IMR-90 (cell line): ENCODE data around the gene SFT2D3. TPM values are rescaled to one million over a fixed set of nuclear protein-coding genes. Genes with fewer than 3 reads are reported as not detected.
A peak's percentile ranks its signal among the peaks of the same experiment; 100 is the strongest.

ENCODE experiments used
- ATAC-seq: fragments of 200-7000 bp; cut with Tn5 transposase; 2 replicates; pipeline ENCODE4 v1.9.1; 2020; ENCODE audit warnings: low read depth, mild to moderate bottlenecking, moderate library complexity
- BruUV-seq: library from RNA; stranded (reverse); fragments of 400-500 nt; replicated peaks from 2 replicates; lab custom pipeline; 2021; lab: Mats Ljungman, UMichigan
- CTCF ChIA-PET: fragments of 300-600 bp; formaldehyde crosslinking; extraction: SDS; loops from one replicate; lab custom pipeline; 2021; ENCODE audit warnings: antibody characterized with exemption; lab: Yijun Ruan, JAX
- POLR2A ChIA-PET: fragments of 300-600 bp; sonication (Branson Sonifier 250); formaldehyde crosslinking; loops from one replicate; lab custom pipeline; 2022; ENCODE audit warnings: antibody characterized with exemption; ENCODE audit not compliant: unreplicated experiment; lab: Charles Lee
- DNase-seq: peaks from one replicate; pipeline ENCODE4 v3.0.0; 2013
- H2AFZ ChIP-seq: replicated peaks from 2 replicates; pipeline ENCODE3; 2013; ENCODE audit warnings: low read length, mild to moderate bottlenecking; ENCODE audit not compliant: poor library complexity
- H2AK5ac ChIP-seq: 2 replicates; pipeline ENCODE4 v1.6.1; 2013; ENCODE audit warnings: low read depth, low read length, inconsistent platforms
- H2AK9ac ChIP-seq: replicated peaks from 2 replicates; pipeline ENCODE3; 2013; ENCODE audit warnings: mild to moderate bottlenecking, low read depth, low read length, moderate library complexity; ENCODE audit not compliant: poor library complexity
- H2BK120ac ChIP-seq: 2 replicates; pipeline ENCODE4 v1.6.1; 2013; ENCODE audit warnings: low read depth, low read length, inconsistent platforms
- H2BK15ac ChIP-seq: 3 replicates; pipeline ENCODE4 v1.6.1; 2013; ENCODE audit warnings: low read depth, low read length, inconsistent platforms
- H2BK20ac ChIP-seq: 2 replicates; pipeline ENCODE4 v1.6.1; 2013; ENCODE audit warnings: low read depth, mild to moderate bottlenecking, inconsistent platforms, low read length, moderate library complexity
- H2BK5ac ChIP-seq: 2 replicates; pipeline ENCODE4 v1.6.1; 2013; ENCODE audit warnings: mild to moderate bottlenecking, low read depth, low read length, inconsistent platforms; ENCODE audit not compliant: poor library complexity, severe bottlenecking
- H3K14ac ChIP-seq: replicated peaks from 2 replicates; pipeline ENCODE4 v1.6.1; 2013; ENCODE audit warnings: low read depth, low read length, inconsistent platforms
- H3K18ac ChIP-seq: 2 replicates; pipeline ENCODE4 v1.6.1; 2013; ENCODE audit warnings: low read depth, low read length, control low read depth
- H3K23ac ChIP-seq: 2 replicates; pipeline ENCODE4 v1.6.1; 2013; ENCODE audit warnings: low read depth, low read length, inconsistent platforms
- H3K27ac ChIP-seq: 2 replicates; pipeline ENCODE4 v1.5.1; 2013; ENCODE audit warnings: mild to moderate bottlenecking, control low read depth, low read length; ENCODE audit not compliant: insufficient read depth
- H3K27me3 ChIP-seq: 2 replicates; pipeline ENCODE4 v1.6.1; 2013; ENCODE audit warnings: low read length; ENCODE audit not compliant: control insufficient read depth, insufficient read depth
- H3K36me3 ChIP-seq: 2 replicates; pipeline ENCODE4 v1.6.1; 2013; ENCODE audit warnings: low read length, mixed read lengths; ENCODE audit not compliant: control insufficient read depth, insufficient read depth
- H3K4ac ChIP-seq: 2 replicates; pipeline ENCODE4 v1.6.1; 2013; ENCODE audit warnings: low read depth, low read length, inconsistent platforms
- H3K4me1 ChIP-seq: 2 replicates; pipeline ENCODE4 v1.6.1; 2013; ENCODE audit warnings: low read length, mixed read lengths; ENCODE audit not compliant: control insufficient read depth, insufficient read depth
- H3K4me2 ChIP-seq: 2 replicates; pipeline ENCODE4 v1.6.1; 2013; ENCODE audit warnings: low read depth, mild to moderate bottlenecking, control low read depth, low read length, moderate library complexity
- H3K4me3 ChIP-seq: 2 replicates; pipeline ENCODE4 v1.5.1; 2013; ENCODE audit warnings: low read depth, mild to moderate bottlenecking, control low read depth, low read length, moderate library complexity; ENCODE audit not compliant: insufficient read depth
- H3K56ac ChIP-seq: 2 replicates; pipeline ENCODE4 v1.6.1; 2013; ENCODE audit warnings: low read length, inconsistent platforms; ENCODE audit not compliant: insufficient read depth; ENCODE audit errors: extremely low read depth
- H3K79me1 ChIP-seq, 2 experiments: 2 replicates each; pipeline ENCODE4 v1.6.1; 2013; ENCODE audit warnings: low read length in 2 of 2, inconsistent platforms in 1 of 2, low read depth in 1 of 2
- H3K9ac ChIP-seq: 2 replicates; pipeline ENCODE4 v1.6.1; 2013; ENCODE audit warnings: low read depth, low read length, control low read depth
- H3K9me1 ChIP-seq: 2 replicates; pipeline ENCODE4 v1.6.1; 2013; ENCODE audit warnings: low read length, inconsistent platforms; ENCODE audit not compliant: insufficient read depth
- H3K9me3 ChIP-seq: 2 replicates; pipeline ENCODE4 v1.6.1; 2013; ENCODE audit warnings: low read length; ENCODE audit not compliant: control insufficient read depth, insufficient read depth
- H4K20me1 ChIP-seq: 2 replicates; pipeline ENCODE4 v1.6.1; 2013; ENCODE audit warnings: low read length, inconsistent platforms; ENCODE audit not compliant: insufficient read depth
- H4K5ac ChIP-seq: 2 replicates; pipeline ENCODE4 v1.6.1; 2013; ENCODE audit warnings: mild to moderate bottlenecking, low read depth, low read length, control low read depth
- H4K8ac ChIP-seq, 2 experiments: 2 replicates each; pipeline ENCODE4 v1.6.1; 2013; ENCODE audit warnings: low read depth in 2 of 2, low read length in 2 of 2, control low read depth in 1 of 2, inconsistent platforms in 1 of 2
- H4K91ac ChIP-seq: 2 replicates; pipeline ENCODE4 v1.6.1; 2013; ENCODE audit warnings: low read depth, low read length, inconsistent platforms; ENCODE audit not compliant: insufficient read depth
- BHLHE40 ChIP-seq: fragments of 150-350 bp; IDR thresholded peaks from 2 replicates; pipeline ENCODE4 v1.6.1; 2016; ENCODE audit warnings: mild to moderate bottlenecking, low read depth, low read length
- CEBPB ChIP-seq: IDR thresholded peaks from 2 replicates; pipeline ENCODE4 v1.6.1; 2012; ENCODE audit warnings: low read depth, low read length, improper control_type of control experiment
- CHD1 ChIP-seq: IDR thresholded peaks from 2 replicates; pipeline ENCODE4 v1.6.1; 2012; ENCODE audit warnings: low read depth, low read length, improper control_type of control experiment
- FOS ChIP-seq: fragments of 150-350 bp; IDR thresholded peaks from 2 replicates; pipeline ENCODE4 v1.6.1; 2016; ENCODE audit warnings: low read depth, low read length
- MAFK ChIP-seq: IDR thresholded peaks from 2 replicates; pipeline ENCODE4 v1.6.1; 2012; ENCODE audit warnings: low read depth, low read length, improper control_type of control experiment
- MAZ ChIP-seq: IDR thresholded peaks from 2 replicates; pipeline ENCODE4 v1.6.1; 2012; ENCODE audit warnings: low read depth, mild to moderate bottlenecking, low read length, improper control_type of control experiment, moderate library complexity, borderline replicate concordance
- MXI1 ChIP-seq: IDR thresholded peaks from 2 replicates; pipeline ENCODE4 v1.6.1; 2012; ENCODE audit warnings: low read depth, mild to moderate bottlenecking, low read length, moderate library complexity, borderline replicate concordance
- NFE2L2 ChIP-seq: fragments of 150-350 bp; IDR thresholded peaks from 2 replicates; pipeline ENCODE4 v1.6.1; 2016; ENCODE audit warnings: low read depth, mild to moderate bottlenecking, low read length
- POLR2A ChIP-seq: IDR thresholded peaks from 2 replicates; pipeline ENCODE4 v1.6.1; 2012; ENCODE audit warnings: mild to moderate bottlenecking, low read depth, low read length
- RAD21 ChIP-seq: IDR thresholded peaks from 2 replicates; pipeline ENCODE4 v1.6.1; 2012; ENCODE audit warnings: low read length, improper control_type of control experiment
- RCOR1 ChIP-seq: IDR thresholded peaks from 2 replicates; pipeline ENCODE4 v1.6.1; 2012; ENCODE audit warnings: mild to moderate bottlenecking, low read length, improper control_type of control experiment; ENCODE audit not compliant: insufficient replicate concordance
- RFX5 ChIP-seq: IDR thresholded peaks from 2 replicates; pipeline ENCODE4 v1.8.0; 2012; ENCODE audit warnings: low read depth, mild to moderate bottlenecking, low read length, moderate library complexity
- SMC3 ChIP-seq: fragments of 150-350 bp; IDR thresholded peaks from 2 replicates; pipeline ENCODE4 v1.6.1; 2016; ENCODE audit warnings: low read depth, mild to moderate bottlenecking, antibody characterized with exemption, low read length, moderate library complexity
- WGBS, 2 experiments: methylation state at CpG; one replicate each; pipeline versions ENCODE4 v1.1.5 to v1.1.7; 2013; ENCODE audit warnings: missing lambda C conversion rate in 2 of 2; ENCODE audit not compliant: insufficient read length in 1 of 2; ENCODE audit errors: extremely low coverage in 2 of 2; 5-methylcytosine and 5-hydroxymethylcytosine counted together
- dilution Hi-C: fragments of 300-500 bp; cut with HindIII; formaldehyde crosslinking; loops from one replicate; pipeline ENCODE4 v1.14.3; 2018; ENCODE audit warnings: low sequenced_read_pairs; ENCODE audit not compliant: unreplicated experiment
- in situ Hi-C: fragments of 300-500 bp; cut with MboI; formaldehyde crosslinking; loops from 3 replicates; pipeline ENCODE4 v1.14.3; 2019; ENCODE audit warnings: low sequenced_read_pairs, inconsistent platforms, mixed read lengths
- intact Hi-C: fragments of 100-400 bp; cut with micrococcal nuclease; formaldehyde crosslinking; loops from 2 replicates; pipeline ENCODE4 v1.10.0; 2022
- polyA plus RNA-seq, 3 experiments: library from polyadenylated mRNA; depleted of rRNA; stranded (reverse); fragments of >200 nt; gene quantifications; 2 replicates each; pipeline ENCODE4 v1.2.3, GENCODE V29; 2012; ENCODE audit warnings: low replicate concordance in 1 of 3
- total RNA-seq: library from RNA; depleted of rRNA; stranded (reverse); fragments of >200 nt; gene quantifications from 2 replicates; pipeline ENCODE4 v1.2.3, GENCODE V29; 2012
- TF ChIP-seq, protein P1 (sequence below): fragments of 150-350 bp; IDR thresholded peaks from 2 replicates; pipeline ENCODE4 v1.6.1; 2017; ENCODE audit warnings: mild to moderate bottlenecking, antibody characterized with exemption, low read length, low read depth
- TF ChIP-seq, protein P2 (sequence below): fragments of 150-350 bp; IDR thresholded peaks from 2 replicates; pipeline ENCODE4 v1.6.1; 2016; ENCODE audit warnings: low read depth, mild to moderate bottlenecking, low read length, moderate library complexity, borderline replicate concordance
- TF ChIP-seq, protein P3 (sequence below): conservative IDR thresholded peaks from 2 replicates; pipeline ENCODE4 v1.5.1; 2012; ENCODE audit warnings: mild to moderate bottlenecking, low read depth, low read length, improper control_type of control experiment

SFT2D3 gene
- total and polyA plus RNA-seq, 2 of the 4 experiments (the other 2 are of a cell fraction) = 2.5 to 3.1 TPM

DNA sequence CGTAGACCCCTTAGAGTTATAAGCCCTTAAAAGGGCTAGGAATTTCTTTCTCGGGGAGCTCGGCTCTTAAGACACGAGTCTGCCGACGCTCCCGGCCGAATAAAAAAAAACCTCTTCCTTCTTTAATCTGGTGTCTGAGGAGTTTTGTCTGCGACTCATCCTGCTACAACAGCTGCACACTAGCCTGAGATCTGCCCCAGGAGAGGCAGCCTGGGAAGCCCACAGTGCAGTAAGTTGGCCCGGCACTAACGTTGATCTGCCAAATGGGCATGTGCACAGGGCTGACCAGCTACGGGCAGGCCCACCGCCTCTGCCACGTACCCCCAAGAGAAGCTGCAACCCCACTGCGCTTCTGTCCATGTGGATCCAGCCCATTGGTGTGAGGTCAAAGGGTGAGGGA is 17.5 kb upstream of the SFT2D3 start:
- in situ Hi-C loops = no loop called here
- Histone ChIP-seq H3K4me1 (peaks cover 4% of the 10 kb centered on the region), H2AK5ac (peak overlapping the region; percentile 54; the same call in 1 of the 2 replicates), H2BK120ac (no peak overlapping the region), H3K36me3 (no peaks in the 10 kb centered on the region), H3K14ac (no peak overlapping the region), H3K9me3 (peaks cover 1% of the 10 kb centered on the region; the same call in 1 of the 2 replicates), H4K8ac (peak overlapping the region in 1 of 2 experiments; percentile 19; a peak in 1 of 4 replicates), H4K5ac (peak overlapping the region; percentile 4; the same call in 1 of the 2 replicates), H2AFZ (peak overlapping the region; percentile 86), H3K23ac (no peak overlapping the region), H3K56ac (no peak overlapping the region), H3K4me2 (no peak overlapping the region; the same call in 1 of the 2 replicates), H3K4me3 (no peak overlapping the region), H2BK5ac (no peak overlapping the region), H3K18ac (peak overlapping the region; percentile 2; the same call in 1 of the 2 replicates), H3K9me1 (peaks cover 5% of the 10 kb centered on the region; the same call in 1 of the 2 replicates), H3K27me3 (peaks cover 5% of the 10 kb centered on the region; the same call in 1 of the 2 replicates), H2AK9ac (peak overlapping the region; percentile 44), H3K4ac (peak overlapping the region; percentile 32; the same call in 1 of the 2 replicates), H2BK15ac (peak overlapping the region; percentile 38; the same call in 1 of the 3 replicates), H4K91ac (peak overlapping the region; percentile 33; the same call in 1 of the 2 replicates), H3K9ac (no peak overlapping the region), H3K79me1 (no peaks in the 10 kb centered on the region), H3K27ac (peak overlapping the region; percentile 31; the same call in 1 of the 2 replicates), H2BK20ac (no peak overlapping the region), H4K20me1 (no peaks in the 10 kb centered on the region)
- no TSS peak for BruUV-seq
- dilution Hi-C loops = no loop called here
- TF ChIP-seq SMC3 (no peak), MXI1 (no peak), FOS (no peak), MAZ (no peak), RCOR1 (no peak), CEBPB (no peak), RFX5 (no peak), NFE2L2 (no peak), MAFK (no peak), BHLHE40 (no peak), POLR2A (no peak), RAD21 (no peak), CHD1 (no peak)
- TF ChIP-seq, protein P1, sequence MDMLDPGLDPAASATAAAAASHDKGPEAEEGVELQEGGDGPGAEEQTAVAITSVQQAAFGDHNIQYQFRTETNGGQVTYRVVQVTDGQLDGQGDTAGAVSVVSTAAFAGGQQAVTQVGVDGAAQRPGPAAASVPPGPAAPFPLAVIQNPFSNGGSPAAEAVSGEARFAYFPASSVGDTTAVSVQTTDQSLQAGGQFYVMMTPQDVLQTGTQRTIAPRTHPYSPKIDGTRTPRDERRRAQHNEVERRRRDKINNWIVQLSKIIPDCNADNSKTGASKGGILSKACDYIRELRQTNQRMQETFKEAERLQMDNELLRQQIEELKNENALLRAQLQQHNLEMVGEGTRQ = no peak
- TF ChIP-seq, protein P2, sequence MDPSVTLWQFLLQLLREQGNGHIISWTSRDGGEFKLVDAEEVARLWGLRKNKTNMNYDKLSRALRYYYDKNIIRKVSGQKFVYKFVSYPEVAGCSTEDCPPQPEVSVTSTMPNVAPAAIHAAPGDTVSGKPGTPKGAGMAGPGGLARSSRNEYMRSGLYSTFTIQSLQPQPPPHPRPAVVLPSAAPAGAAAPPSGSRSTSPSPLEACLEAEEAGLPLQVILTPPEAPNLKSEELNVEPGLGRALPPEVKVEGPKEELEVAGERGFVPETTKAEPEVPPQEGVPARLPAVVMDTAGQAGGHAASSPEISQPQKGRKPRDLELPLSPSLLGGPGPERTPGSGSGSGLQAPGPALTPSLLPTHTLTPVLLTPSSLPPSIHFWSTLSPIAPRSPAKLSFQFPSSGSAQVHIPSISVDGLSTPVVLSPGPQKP = no peak
- TF ChIP-seq, protein P3, sequence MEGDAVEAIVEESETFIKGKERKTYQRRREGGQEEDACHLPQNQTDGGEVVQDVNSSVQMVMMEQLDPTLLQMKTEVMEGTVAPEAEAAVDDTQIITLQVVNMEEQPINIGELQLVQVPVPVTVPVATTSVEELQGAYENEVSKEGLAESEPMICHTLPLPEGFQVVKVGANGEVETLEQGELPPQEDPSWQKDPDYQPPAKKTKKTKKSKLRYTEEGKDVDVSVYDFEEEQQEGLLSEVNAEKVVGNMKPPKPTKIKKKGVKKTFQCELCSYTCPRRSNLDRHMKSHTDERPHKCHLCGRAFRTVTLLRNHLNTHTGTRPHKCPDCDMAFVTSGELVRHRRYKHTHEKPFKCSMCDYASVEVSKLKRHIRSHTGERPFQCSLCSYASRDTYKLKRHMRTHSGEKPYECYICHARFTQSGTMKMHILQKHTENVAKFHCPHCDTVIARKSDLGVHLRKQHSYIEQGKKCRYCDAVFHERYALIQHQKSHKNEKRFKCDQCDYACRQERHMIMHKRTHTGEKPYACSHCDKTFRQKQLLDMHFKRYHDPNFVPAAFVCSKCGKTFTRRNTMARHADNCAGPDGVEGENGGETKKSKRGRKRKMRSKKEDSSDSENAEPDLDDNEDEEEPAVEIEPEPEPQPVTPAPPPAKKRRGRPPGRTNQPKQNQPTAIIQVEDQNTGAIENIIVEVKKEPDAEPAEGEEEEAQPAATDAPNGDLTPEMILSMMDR = no peak
- CTCF ChIA-PET = no interaction called here
- ATAC-seq = peak; percentile 81
- peak; percentile 53 for DNase-seq
- 13% methylated on average over 6 of the region's 15 CpGs; no CpG with 5 or more reads in 1 of the 2 experiments for WGBS, 2 experiments
- intact Hi-C loops = no loop called here
- POLR2A ChIA-PET = no interaction called here
